ENCODE measurements around the gene HDAC2.
"Not testable (repeated sequence)": the region's sequence is repeated elsewhere in the genome, so short reads cannot be mapped to it uniquely, and the experiment has no call there.

Gene HDAC2

GRCh38 chr6:113970805-113971676, at the start of gene HDAC2:
Gene HDAC2 (minus strand): TSS chr6:113971148. CDS start chr6:113970908, 240 bp downstream.
- H3K4me1 ChIP-seq (ENCODE audit: control insufficient read depth in 2 of 2, insufficient read depth in 2 of 2, low read length in 2 of 2), result peaks cover 4 to 16% of the 10 kb centered on the region in 2 donors
- peak within 1 kb of the TSS; percentile 82 to 87 for H3K9ac ChIP-seq (ENCODE audit: low read depth in 1 of 2, low read length in 2 of 2)
- no peaks in the 10 kb centered on the region for H3K9me3 ChIP-seq (ENCODE audit: control insufficient read depth in 2 of 2, low read length in 2 of 2)
- H3K36me3 ChIP-seq (ENCODE audit: control insufficient read depth in 2 of 2, insufficient read depth in 2 of 2, low read length in 2 of 2), result no peaks in the 10 kb centered on the region
- peak within 1 kb of the TSS; percentile 92 to 94 for H3K27ac ChIP-seq (ENCODE audit: low read depth in 2 of 2, low read length in 2 of 2)
- H3K4me3 ChIP-seq (ENCODE audit: low read length in 2 of 2), result peak within 1 kb of the TSS; percentile 89 to 94
- no peaks in the 10 kb centered on the region for H3K27me3 ChIP-seq (ENCODE audit: control insufficient read depth in 2 of 2, insufficient read depth in 2 of 2, low read length in 2 of 2)

GRCh38 chr6:114020196-114020595, 49.2 kb upstream of the HDAC2 start:
- no peaks in the 10 kb centered on the region for H3K36me3 ChIP-seq (ENCODE audit: control insufficient read depth in 2 of 2, insufficient read depth in 2 of 2, low read length in 2 of 2)
- no peak overlapping the region for H3K4me3 ChIP-seq (ENCODE audit: low read length in 2 of 2)

GRCh38 chr6:114017146-114017545, 46.2 kb upstream of the HDAC2 start:
- not testable (repeated sequence) for H3K27ac ChIP-seq (ENCODE audit: low read depth in 2 of 2, low read length in 2 of 2); H3K27me3 ChIP-seq (ENCODE audit: control insufficient read depth in 2 of 2, insufficient read depth in 2 of 2, low read length in 2 of 2); H3K36me3 ChIP-seq (ENCODE audit: control insufficient read depth in 2 of 2, insufficient read depth in 2 of 2, low read length in 2 of 2); H3K4me3 ChIP-seq (ENCODE audit: low read length in 2 of 2); H3K4me1 ChIP-seq (ENCODE audit: control insufficient read depth in 2 of 2, insufficient read depth in 2 of 2, low read length in 2 of 2); H3K9ac ChIP-seq (ENCODE audit: low read depth in 1 of 2, low read length in 2 of 2); H3K9me3 ChIP-seq (ENCODE audit: control insufficient read depth in 2 of 2, low read length in 2 of 2)

More at GRCh38 chr6:114020196-114020595, 49.2 kb upstream of the HDAC2 start:
- no peak overlapping the region for H3K9ac ChIP-seq (ENCODE audit: low read depth in 1 of 2, low read length in 2 of 2)
- no peaks in the 10 kb centered on the region for H3K27me3 ChIP-seq (ENCODE audit: control insufficient read depth in 2 of 2, insufficient read depth in 2 of 2, low read length in 2 of 2)
- H3K4me1 ChIP-seq (ENCODE audit: control insufficient read depth in 2 of 2, insufficient read depth in 2 of 2, low read length in 2 of 2), result no peaks in the 10 kb centered on the region
- no peak overlapping the region for H3K27ac ChIP-seq (ENCODE audit: low read depth in 2 of 2, low read length in 2 of 2)
- H3K9me3 ChIP-seq (ENCODE audit: control insufficient read depth in 2 of 2, low read length in 2 of 2), result no peaks in the 10 kb centered on the region

GRCh38 chr6:114014106-114014505, 43.2 kb upstream of the HDAC2 start:
- H3K27me3 ChIP-seq (ENCODE audit: control insufficient read depth in 2 of 2, insufficient read depth in 2 of 2, low read length in 2 of 2); H3K4me1 ChIP-seq (ENCODE audit: control insufficient read depth in 2 of 2, insufficient read depth in 2 of 2, low read length in 2 of 2); H3K27ac ChIP-seq (ENCODE audit: low read depth in 2 of 2, low read length in 2 of 2); H3K9ac ChIP-seq (ENCODE audit: low read depth in 1 of 2, low read length in 2 of 2); H3K4me3 ChIP-seq (ENCODE audit: low read length in 2 of 2); H3K9me3 ChIP-seq (ENCODE audit: control insufficient read depth in 2 of 2, low read length in 2 of 2); H3K36me3 ChIP-seq (ENCODE audit: control insufficient read depth in 2 of 2, insufficient read depth in 2 of 2, low read length in 2 of 2): not testable (repeated sequence)

GRCh38 chr6:114011486-114011885, 40.5 kb upstream of the HDAC2 start:
- not testable (repeated sequence) for H3K9ac ChIP-seq (ENCODE audit: low read depth in 1 of 2, low read length in 2 of 2); H3K27me3 ChIP-seq (ENCODE audit: control insufficient read depth in 2 of 2, insufficient read depth in 2 of 2, low read length in 2 of 2); H3K4me1 ChIP-seq (ENCODE audit: control insufficient read depth in 2 of 2, insufficient read depth in 2 of 2, low read length in 2 of 2); H3K9me3 ChIP-seq (ENCODE audit: control insufficient read depth in 2 of 2, low read length in 2 of 2); H3K36me3 ChIP-seq (ENCODE audit: control insufficient read depth in 2 of 2, insufficient read depth in 2 of 2, low read length in 2 of 2); H3K27ac ChIP-seq (ENCODE audit: low read depth in 2 of 2, low read length in 2 of 2); H3K4me3 ChIP-seq (ENCODE audit: low read length in 2 of 2)

- no peaks in the 10 kb centered on the region for H3K36me3 ChIP-seq (ENCODE audit: control insufficient read depth in 2 of 2, insufficient read depth in 2 of 2, low read length in 2 of 2)
- no peaks in the 10 kb centered on the region for H3K9me3 ChIP-seq (ENCODE audit: control insufficient read depth in 2 of 2, low read length in 2 of 2)
- no peaks in the 10 kb centered on the region for H3K27me3 ChIP-seq (ENCODE audit: control insufficient read depth in 2 of 2, insufficient read depth in 2 of 2, low read length in 2 of 2)
- H3K9ac ChIP-seq (ENCODE audit: low read depth in 1 of 2, low read length in 2 of 2), result no peak overlapping the region
- no peak overlapping the region for H3K4me3 ChIP-seq (ENCODE audit: low read length in 2 of 2)
- H3K27ac ChIP-seq (ENCODE audit: low read depth in 2 of 2, low read length in 2 of 2), result no peak overlapping the region
- no peaks in the 10 kb centered on the region for H3K4me1 ChIP-seq (ENCODE audit: control insufficient read depth in 2 of 2, insufficient read depth in 2 of 2, low read length in 2 of 2)
Observed at GRCh38 chr6:114010540-114010939, 39.6 kb upstream of the HDAC2 start.

GRCh38 chr6:114009192-114009591, 38.2 kb upstream of the HDAC2 start:
- H3K9ac ChIP-seq (ENCODE audit: low read depth in 1 of 2, low read length in 2 of 2), result no peak overlapping the region
- H3K4me3 ChIP-seq (ENCODE audit: low read length in 2 of 2), result no peak overlapping the region
- no peaks in the 10 kb centered on the region for H3K4me1 ChIP-seq (ENCODE audit: control insufficient read depth in 2 of 2, insufficient read depth in 2 of 2, low read length in 2 of 2)
- H3K9me3 ChIP-seq (ENCODE audit: control insufficient read depth in 2 of 2, low read length in 2 of 2), result no peaks in the 10 kb centered on the region
- no peaks in the 10 kb centered on the region for H3K36me3 ChIP-seq (ENCODE audit: control insufficient read depth in 2 of 2, insufficient read depth in 2 of 2, low read length in 2 of 2)
- no peaks in the 10 kb centered on the region for H3K27me3 ChIP-seq (ENCODE audit: control insufficient read depth in 2 of 2, insufficient read depth in 2 of 2, low read length in 2 of 2)
- no peak overlapping the region for H3K27ac ChIP-seq (ENCODE audit: low read depth in 2 of 2, low read length in 2 of 2)

- Histone ChIP-seq H3K27ac (ENCODE audit: low read depth in 2 of 2, low read length in 2 of 2) (no peak overlapping the region), H3K9ac (ENCODE audit: low read depth in 1 of 2, low read length in 2 of 2) (no peak overlapping the region), H3K9me3 (ENCODE audit: control insufficient read depth in 2 of 2, low read length in 2 of 2) (no peaks in the 10 kb centered on the region), H3K27me3 (ENCODE audit: control insufficient read depth in 2 of 2, insufficient read depth in 2 of 2, low read length in 2 of 2) (no peaks in the 10 kb centered on the region), H3K36me3 (ENCODE audit: control insufficient read depth in 2 of 2, insufficient read depth in 2 of 2, low read length in 2 of 2) (no peaks in the 10 kb centered on the region), H3K4me1 (ENCODE audit: control insufficient read depth in 2 of 2, insufficient read depth in 2 of 2, low read length in 2 of 2) (no peaks in the 10 kb centered on the region), H3K4me3 (ENCODE audit: low read length in 2 of 2) (no peak overlapping the region)
Observed at GRCh38 chr6:114008331-114008730, 37.4 kb upstream of the HDAC2 start.

GRCh38 chr6:114007516-114007915, 36.6 kb upstream of the HDAC2 start:
- H3K27me3 ChIP-seq (ENCODE audit: control insufficient read depth in 2 of 2, insufficient read depth in 2 of 2, low read length in 2 of 2), result no peaks in the 10 kb centered on the region
- H3K4me3 ChIP-seq (ENCODE audit: low read length in 2 of 2), result no peak overlapping the region
- H3K9ac ChIP-seq (ENCODE audit: low read depth in 1 of 2, low read length in 2 of 2), result no peak overlapping the region
- no peaks in the 10 kb centered on the region for H3K9me3 ChIP-seq (ENCODE audit: control insufficient read depth in 2 of 2, low read length in 2 of 2)
- no peaks in the 10 kb centered on the region for H3K4me1 ChIP-seq (ENCODE audit: control insufficient read depth in 2 of 2, insufficient read depth in 2 of 2, low read length in 2 of 2)
- H3K36me3 ChIP-seq (ENCODE audit: control insufficient read depth in 2 of 2, insufficient read depth in 2 of 2, low read length in 2 of 2), result no peaks in the 10 kb centered on the region
- H3K27ac ChIP-seq (ENCODE audit: low read depth in 2 of 2, low read length in 2 of 2), result no peak overlapping the region

GRCh38 chr6:114001354-114001753, 30.4 kb upstream of the HDAC2 start:
- Histone ChIP-seq H3K9me3 (ENCODE audit: control insufficient read depth in 2 of 2, low read length in 2 of 2) (no peaks in the 10 kb centered on the region), H3K9ac (ENCODE audit: low read depth in 1 of 2, low read length in 2 of 2) (no peak overlapping the region), H3K4me3 (ENCODE audit: low read length in 2 of 2) (no peak overlapping the region), H3K27me3 (ENCODE audit: control insufficient read depth in 2 of 2, insufficient read depth in 2 of 2, low read length in 2 of 2) (no peaks in the 10 kb centered on the region), H3K27ac (ENCODE audit: low read depth in 2 of 2, low read length in 2 of 2) (no peak overlapping the region), H3K36me3 (ENCODE audit: control insufficient read depth in 2 of 2, insufficient read depth in 2 of 2, low read length in 2 of 2) (no peaks in the 10 kb centered on the region), H3K4me1 (ENCODE audit: control insufficient read depth in 2 of 2, insufficient read depth in 2 of 2, low read length in 2 of 2) (no peaks in the 10 kb centered on the region)

Measured in mucosa of rectum (tissue), 2 donors.